Measurements from ENCODE around the gene SERPINE2. TPM values are rescaled to one million over a fixed set of nuclear protein-coding genes. Genes with fewer than 3 reads are reported as not detected.

SERPINE2 gene
- total and polyA plus RNA-seq, 11 donors, result 9.3 to 61.7 (median 22.1) TPM

DNA sequence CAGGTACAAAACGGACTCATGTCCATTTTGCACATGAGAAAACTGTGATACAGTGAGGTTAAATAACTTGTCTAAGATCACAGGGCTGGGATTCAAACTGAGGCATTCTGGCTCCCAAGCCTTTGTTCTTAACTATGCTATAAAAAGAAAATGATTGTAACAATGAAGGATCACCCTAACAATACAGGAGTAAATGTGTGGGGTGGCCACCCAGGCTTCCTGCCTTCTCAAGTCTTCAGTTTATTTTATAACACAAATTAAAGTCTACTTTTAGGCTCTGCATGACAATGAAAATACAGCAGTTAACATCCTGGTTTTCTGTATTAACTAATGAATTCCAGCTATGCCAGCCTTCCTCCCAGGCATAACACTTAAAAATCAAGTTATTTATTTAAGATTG is 101.6 kb downstream of the SERPINE2 start:
- ATAC-seq (peak in 1 of 4 donors; percentile 53), DNase-seq (no peak)
- 0 to 34% (median 1%) methylated on average over 1 of the region's 1 CpG for WGBS, 4 donors
- TF ChIP-seq POLR2A (IDR thresholded peaks at IDR 0.05), result no peak
- TF ChIP-seq, protein P1, sequence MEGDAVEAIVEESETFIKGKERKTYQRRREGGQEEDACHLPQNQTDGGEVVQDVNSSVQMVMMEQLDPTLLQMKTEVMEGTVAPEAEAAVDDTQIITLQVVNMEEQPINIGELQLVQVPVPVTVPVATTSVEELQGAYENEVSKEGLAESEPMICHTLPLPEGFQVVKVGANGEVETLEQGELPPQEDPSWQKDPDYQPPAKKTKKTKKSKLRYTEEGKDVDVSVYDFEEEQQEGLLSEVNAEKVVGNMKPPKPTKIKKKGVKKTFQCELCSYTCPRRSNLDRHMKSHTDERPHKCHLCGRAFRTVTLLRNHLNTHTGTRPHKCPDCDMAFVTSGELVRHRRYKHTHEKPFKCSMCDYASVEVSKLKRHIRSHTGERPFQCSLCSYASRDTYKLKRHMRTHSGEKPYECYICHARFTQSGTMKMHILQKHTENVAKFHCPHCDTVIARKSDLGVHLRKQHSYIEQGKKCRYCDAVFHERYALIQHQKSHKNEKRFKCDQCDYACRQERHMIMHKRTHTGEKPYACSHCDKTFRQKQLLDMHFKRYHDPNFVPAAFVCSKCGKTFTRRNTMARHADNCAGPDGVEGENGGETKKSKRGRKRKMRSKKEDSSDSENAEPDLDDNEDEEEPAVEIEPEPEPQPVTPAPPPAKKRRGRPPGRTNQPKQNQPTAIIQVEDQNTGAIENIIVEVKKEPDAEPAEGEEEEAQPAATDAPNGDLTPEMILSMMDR (IDR thresholded peaks at IDR 0.05), result no peak
- no peaks in the 10 kb centered on the region for H3K9me3 ChIP-seq
- H3K4me3 ChIP-seq, result no peak overlapping the region
- H3K27me3 ChIP-seq, result no peaks in the 10 kb centered on the region
- H3K4me1 ChIP-seq, result peaks cover 2 to 96% (median 65%) of the 10 kb centered on the region in 12 donors
- H3K36me3 ChIP-seq, result no peaks in the 10 kb centered on the region
- intact Hi-C loops (cut with DNase I), result no loop called here
- peak overlapping the region in 4 of 12 donors; percentile 5 to 44 (median 30) for H3K27ac ChIP-seq

DNA sequence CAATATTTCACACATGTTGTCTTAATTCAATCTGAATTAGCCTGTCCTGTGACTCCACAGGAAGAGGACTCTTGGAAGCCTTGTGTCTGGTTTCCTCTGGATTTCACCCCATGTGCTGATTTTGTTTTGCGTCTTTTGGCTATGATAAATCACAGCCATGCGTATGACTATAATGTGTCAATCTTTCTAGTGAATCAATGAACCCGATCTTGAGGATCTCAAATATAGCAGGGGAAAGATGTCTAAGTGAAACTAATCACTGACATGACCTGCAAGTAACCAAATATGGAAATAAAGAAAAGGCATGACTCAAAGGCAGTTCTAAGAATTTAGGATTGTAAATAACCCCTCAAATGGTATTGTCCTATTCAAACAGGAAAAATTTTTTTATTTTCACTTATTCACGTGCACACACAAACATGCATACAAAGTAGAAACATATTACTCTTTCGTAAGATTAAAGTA is 102.2 kb downstream of the SERPINE2 start:
- 52 to 61% (median 56%) methylated on average over 5 of the region's 5 CpGs for WGBS, 4 donors
- peak in 1 of 4 donors; percentile 60 for ATAC-seq

DNA sequence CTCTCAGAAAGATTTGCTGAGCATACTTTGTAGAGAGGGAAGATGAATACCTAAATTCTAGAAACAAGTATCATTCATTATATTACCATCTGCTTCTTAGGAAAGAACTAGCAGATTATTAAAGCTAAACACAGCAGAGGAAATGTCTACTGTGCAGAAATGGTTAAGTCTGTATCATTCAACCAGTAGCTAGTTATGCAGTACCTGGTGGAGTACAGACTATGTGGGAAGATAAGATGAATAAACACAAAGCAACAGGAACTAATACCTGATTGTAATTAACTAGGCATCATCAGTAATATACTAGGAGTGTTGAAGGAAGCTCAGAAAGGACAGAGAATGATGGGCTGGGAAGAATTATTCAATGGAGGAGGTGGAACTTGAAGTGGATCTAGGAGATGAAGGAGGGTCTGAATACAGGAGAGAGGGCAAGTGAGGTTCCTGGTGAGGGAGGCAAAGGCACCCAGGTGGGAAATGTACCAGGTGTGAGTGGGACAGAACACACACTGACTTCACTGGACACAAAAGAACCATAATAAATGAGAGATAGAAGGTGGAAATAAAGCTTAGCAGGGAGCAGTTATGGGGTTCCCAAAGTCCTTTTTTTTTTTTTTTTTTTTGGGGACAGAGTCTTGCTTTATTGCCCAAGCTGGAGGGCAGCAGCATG is 103.5 kb downstream of the SERPINE2 start:
- no peak for ATAC-seq
- H3K9me3 ChIP-seq, result no peaks in the 10 kb centered on the region
- H3K4me1 ChIP-seq, result peaks cover 11 to 97% (median 64%) of the 10 kb centered on the region in 12 donors
- no peak overlapping the region for H3K27ac ChIP-seq
- intact Hi-C loops (cut with DNase I), result no loop called here
- H3K4me3 ChIP-seq, result no peak overlapping the region
- no peaks in the 10 kb centered on the region for H3K27me3 ChIP-seq
- TF ChIP-seq, protein P1 (IDR thresholded peaks at IDR 0.05), result no peak
- TF ChIP-seq POLR2A (IDR thresholded peaks at IDR 0.05), result no peak
- DNase-seq, result no peak
- H3K36me3 ChIP-seq, result no peaks in the 10 kb centered on the region

More for the DNA sequence above, 102.2 kb downstream of the SERPINE2 start:
- no peaks in the 10 kb centered on the region for H3K36me3 ChIP-seq
- H3K4me1 ChIP-seq, result peaks cover 2 to 96% (median 61%) of the 10 kb centered on the region in 12 donors
- H3K27ac ChIP-seq, result peak overlapping the region in 4 of 12 donors; percentile 5 to 44 (median 30)
- no peak for TF ChIP-seq POLR2A (IDR thresholded peaks at IDR 0.05)
- TF ChIP-seq, protein P1 (IDR thresholded peaks at IDR 0.05), result no peak
- no peak for DNase-seq
- no peaks in the 10 kb centered on the region for H3K27me3 ChIP-seq
- H3K4me3 ChIP-seq, result no peak overlapping the region
- intact Hi-C loops (cut with DNase I), result no loop called here
- H3K9me3 ChIP-seq, result no peaks in the 10 kb centered on the region

DNA sequence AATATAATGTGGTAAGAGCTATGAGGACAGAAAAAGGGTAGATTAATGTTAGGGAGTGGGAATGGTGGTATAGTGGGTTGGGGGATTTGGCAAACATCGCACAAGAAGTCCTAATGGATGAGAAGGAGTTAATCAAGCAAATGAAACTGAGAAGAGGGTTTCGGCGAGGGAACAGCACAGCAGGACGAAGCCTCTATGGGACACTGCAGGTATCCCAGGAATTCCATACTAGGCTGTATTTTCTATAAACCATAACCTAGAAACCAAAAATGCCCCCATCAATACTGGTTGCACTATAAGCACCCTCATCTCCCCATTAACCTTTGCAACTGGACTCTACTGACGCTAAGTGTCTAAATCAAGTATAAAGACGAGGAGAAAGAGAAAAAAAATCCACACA is 104.2 kb downstream of the SERPINE2 start:
- Histone ChIP-seq H3K9me3 (no peaks in the 10 kb centered on the region), H3K4me3 (no peak overlapping the region), H3K36me3 (no peaks in the 10 kb centered on the region), H3K27ac (no peak overlapping the region), H3K27me3 (no peaks in the 10 kb centered on the region), H3K4me1 (peaks cover 11 to 97% (median 72%) of the 10 kb centered on the region in 12 donors)
- intact Hi-C loops (cut with DNase I), result no loop called here
- WGBS, 4 donors, result 53 to 75% (median 57%) methylated on average over 6 of the region's 6 CpGs
- TF ChIP-seq, protein P1 (IDR thresholded peaks at IDR 0.05), result no peak
- no peak for TF ChIP-seq POLR2A (IDR thresholded peaks at IDR 0.05)
- DNase-seq (no peak), ATAC-seq (no peak)

All from heart left ventricle (tissue), 16 donors.